Urinary bladder (tissue), 4 donors: ENCODE data around the gene PTPRQ. TPM values are rescaled to one million over a fixed set of nuclear protein-coding genes. Genes with fewer than 3 reads are reported as not detected.
"Not testable (repeated sequence)": the region's sequence is repeated elsewhere in the genome, so short reads cannot be mapped to it uniquely, and the experiment has no call there.

ENCODE experiments used
- DNase-seq: peaks from one replicate; pipeline ENCODE4 v3.0.0-alpha.2; 2015; ENCODE audit errors: extremely low spot score
- H3K27ac ChIP-seq: one replicate; pipeline ENCODE4 v1.5.1; 2013; ENCODE audit warnings: low read depth, mild to moderate bottlenecking, moderate library complexity
- H3K36me3 ChIP-seq: one replicate; pipeline ENCODE4 v1.6.1; 2013; ENCODE audit warnings: mild to moderate bottlenecking, moderate library complexity; ENCODE audit not compliant: insufficient read depth
- H3K4me1 ChIP-seq: one replicate; pipeline ENCODE4 v1.6.1; 2013; ENCODE audit warnings: mild to moderate bottlenecking, moderate library complexity; ENCODE audit not compliant: insufficient read depth
- H3K4me3 ChIP-seq: one replicate; pipeline ENCODE4 v1.5.1; 2013; ENCODE audit warnings: low read depth, low read length
- WGBS: extraction: QIAGEN DNeasy Blood & Tissue Kit; methylation state at CpG from one replicate; pipeline ENCODE4 v1.1.7; 2013; 5-methylcytosine and 5-hydroxymethylcytosine counted together
- polyA plus RNA-seq: library from polyadenylated mRNA; stranded (reverse); fragments of 200-250 nt; gene quantifications from one replicate; pipeline ENCODE4 v1.2.3, GENCODE V29; 2013
- total RNA-seq: library from RNA; depleted of rRNA; stranded (reverse); fragments of >200 nt; gene quantifications from one replicate; pipeline ENCODE4 v1.2.3, GENCODE V29; 2014
- donor health status: healthy with polysubstance abuse.
- donor health status: healthy.

PTPRQ gene
- total and polyA plus RNA-seq, 2 donors = 2.2 to 16.3 TPM

DNA sequence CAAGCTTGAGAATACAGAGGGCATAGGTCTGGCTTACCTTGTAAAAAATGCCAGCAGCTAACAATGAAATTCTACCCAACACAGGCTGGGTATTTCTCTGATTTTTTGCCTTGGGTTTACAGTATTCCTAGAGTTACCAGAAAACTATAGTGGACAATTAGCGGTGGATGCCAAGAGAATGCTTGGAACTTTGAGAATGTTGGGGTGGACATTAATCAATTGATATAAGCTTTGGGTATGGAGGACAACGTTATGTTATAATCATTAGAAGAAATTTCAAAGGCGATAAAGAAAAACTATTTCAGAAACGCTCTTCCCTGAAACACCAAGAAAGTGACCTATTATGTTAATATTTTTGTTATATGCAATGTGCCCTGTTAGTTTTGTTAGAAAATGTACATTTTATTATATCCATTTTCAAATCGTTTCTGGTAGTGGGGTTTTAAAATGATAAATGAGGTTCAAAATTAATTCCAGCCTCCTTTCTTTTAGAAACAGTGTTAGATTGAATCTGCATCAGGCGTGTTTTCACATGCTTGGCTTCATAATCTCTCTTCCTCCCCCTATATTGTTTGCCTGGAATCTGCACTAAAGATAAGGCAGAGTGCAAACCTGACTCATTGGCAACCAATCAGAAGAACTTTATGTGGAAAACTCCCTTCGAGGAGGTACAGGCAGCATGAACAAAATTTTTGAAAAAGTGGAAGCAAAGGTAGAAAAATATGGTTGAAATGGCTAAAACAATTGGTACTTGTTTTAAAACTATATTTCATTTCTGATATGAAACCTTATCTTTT lies 1.4 kb upstream of the PTPRQ start:
- Histone ChIP-seq H3K27ac (no peak overlapping the region), H3K4me1 (no peaks in the 10 kb centered on the region), H3K4me3 (no peak overlapping the region), H3K36me3 (no peaks in the 10 kb centered on the region)
- 65% methylated on average over 7 of the region's 7 CpGs for WGBS
- DNase-seq = no peak

DNA sequence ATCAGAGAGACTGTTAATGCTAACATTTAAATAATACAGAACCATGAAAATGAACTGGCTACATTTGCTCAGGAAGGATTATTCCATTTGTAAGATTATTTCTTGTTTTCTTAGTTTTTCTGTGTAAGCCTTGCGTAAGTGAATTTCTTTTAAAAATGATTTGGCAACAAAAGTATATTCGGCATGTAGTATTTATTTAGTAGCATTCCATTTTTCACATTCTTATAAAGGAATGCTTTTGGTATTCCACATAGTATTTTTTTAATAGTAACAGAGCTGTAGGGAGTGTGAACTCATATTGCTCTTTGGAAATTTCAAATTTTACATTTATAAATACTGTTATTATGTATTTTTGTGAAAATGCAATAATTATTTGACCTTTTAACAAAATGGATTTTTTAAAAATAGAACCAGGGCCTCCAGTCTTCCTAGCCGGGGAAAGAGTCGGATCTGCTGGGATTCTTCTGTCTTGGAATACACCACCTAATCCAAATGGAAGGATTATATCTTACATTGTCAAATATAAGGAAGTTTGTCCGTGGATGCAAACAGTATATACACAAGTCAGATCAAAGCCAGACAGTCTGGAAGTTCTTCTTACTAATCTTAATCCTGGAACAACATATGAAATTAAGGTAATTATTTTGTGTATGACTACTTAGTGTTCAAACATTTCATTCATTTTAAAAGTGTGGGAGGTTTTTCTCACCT lies 1.2 kb downstream of the PTPRQ start:
- Histone ChIP-seq H3K36me3 (no peaks in the 10 kb centered on the region), H3K4me3 (no peak overlapping the region), H3K27ac (no peak overlapping the region), H3K4me1 (no peaks in the 10 kb centered on the region)
- no peak for DNase-seq
- whole genome bisulfite sequencing = 20% methylated on average over 5 of the region's 5 CpGs

DNA sequence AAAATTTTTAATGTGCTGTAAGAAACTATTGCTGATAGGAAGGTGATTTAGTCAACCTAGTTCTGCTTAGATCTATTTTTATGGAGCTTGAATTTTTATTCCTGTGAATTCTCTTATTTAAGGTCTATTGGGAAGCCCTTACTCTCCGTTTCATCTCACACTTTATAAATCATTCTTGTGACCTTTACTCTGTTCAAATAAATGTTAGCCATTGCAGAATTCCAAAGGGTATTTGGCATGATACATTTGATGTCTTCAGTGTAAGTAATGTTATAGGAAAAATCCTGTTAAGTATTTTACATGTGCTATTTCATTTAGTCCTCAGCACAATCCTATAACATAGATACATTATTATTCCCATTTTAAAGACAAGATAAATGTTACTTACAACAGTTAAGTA lies 12.5 kb downstream of the PTPRQ start:
- Histone ChIP-seq H3K4me3 (no peak overlapping the region), H3K36me3 (no peaks in the 10 kb centered on the region), H3K27ac (no peak overlapping the region), H3K4me1 (no peaks in the 10 kb centered on the region)
- WGBS = 63% methylated on average over 1 of the region's 1 CpG
- no peak for DNase-seq

DNA sequence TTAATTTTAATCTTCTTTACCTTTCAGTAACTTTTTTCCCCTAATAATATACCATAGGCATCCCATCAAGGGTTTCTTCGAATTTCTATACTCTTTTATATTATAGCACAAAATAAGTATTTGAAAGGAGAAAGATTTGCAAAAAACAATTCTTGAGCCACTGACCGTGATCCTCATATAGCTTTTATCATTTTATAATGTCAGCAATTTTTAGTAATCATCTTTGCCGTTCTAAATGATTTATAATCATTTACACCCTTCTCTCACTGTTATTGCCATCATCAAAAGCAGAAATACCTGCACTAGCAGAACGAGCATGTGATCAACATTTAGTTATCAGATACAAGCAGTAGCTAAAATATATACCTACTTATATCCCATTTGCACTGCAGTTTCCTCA lies 16.9 kb downstream of the PTPRQ start:
- Histone ChIP-seq H3K4me1 (no peaks in the 10 kb centered on the region), H3K4me3 (no peak overlapping the region), H3K27ac (no peak overlapping the region), H3K36me3 (no peaks in the 10 kb centered on the region)
- no peak for DNase-seq
- 81% methylated on average over 4 of the region's 4 CpGs for WGBS

GRCh38 chr12:80461851-80462250 lies 17.8 kb downstream of the PTPRQ start:
- not testable (repeated sequence) for H3K4me1 ChIP-seq, H3K27ac ChIP-seq, H3K36me3 ChIP-seq, H3K4me3 ChIP-seq, DNase-seq
- WGBS = 91% methylated on average over 18 of the region's 18 CpGs

DNA sequence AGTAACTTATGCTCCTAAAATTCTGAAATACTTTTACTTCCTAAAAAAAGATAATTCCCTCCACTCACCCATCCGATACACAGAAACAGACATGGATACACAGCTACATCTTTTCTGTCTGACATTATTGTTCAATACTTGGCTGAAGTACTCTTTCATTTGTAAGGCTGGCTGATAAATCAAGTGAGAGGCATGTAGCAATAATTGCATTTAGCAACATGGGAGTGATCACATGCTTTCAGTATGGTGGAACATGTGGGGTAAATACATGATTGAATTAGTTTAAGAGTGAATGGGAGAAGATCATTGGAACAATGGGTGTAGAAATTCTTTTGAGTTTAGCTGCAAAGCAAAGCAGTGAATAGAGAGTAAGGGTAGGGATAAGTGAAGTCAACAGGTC lies 25.6 kb downstream of the PTPRQ start:
- DNase-seq = no peak
- H3K4me3 ChIP-seq = no peak overlapping the region
- H3K4me1 ChIP-seq = no peaks in the 10 kb centered on the region
- 84% methylated on average over 1 of the region's 1 CpG for WGBS
- no peaks in the 10 kb centered on the region for H3K36me3 ChIP-seq
- no peak overlapping the region for H3K27ac ChIP-seq

DNA sequence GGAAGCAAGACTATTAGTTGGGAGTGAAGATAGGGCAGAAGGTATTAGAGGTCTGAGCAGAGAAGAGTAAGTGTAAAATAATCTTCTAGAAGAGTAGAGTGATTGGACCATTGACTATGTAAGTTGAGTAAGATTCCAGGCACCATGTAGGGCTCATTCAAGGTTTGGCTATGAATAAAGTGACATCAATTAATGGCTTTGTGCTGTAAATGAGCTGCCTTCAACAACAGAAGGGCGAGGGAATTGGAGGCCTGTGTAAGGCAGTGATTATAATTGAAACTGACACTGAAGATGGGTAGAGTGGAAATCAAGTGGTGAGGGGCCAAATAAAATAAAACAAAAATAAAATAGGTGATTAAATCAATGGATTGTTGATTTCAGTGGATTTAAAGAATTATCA lies 26.4 kb downstream of the PTPRQ start:
- Histone ChIP-seq H3K4me1 (no peaks in the 10 kb centered on the region), H3K36me3 (no peaks in the 10 kb centered on the region), H3K4me3 (no peak overlapping the region), H3K27ac (no peak overlapping the region)
- DNase-seq = no peak
- WGBS = 96% methylated on average over 1 of the region's 1 CpG

DNA sequence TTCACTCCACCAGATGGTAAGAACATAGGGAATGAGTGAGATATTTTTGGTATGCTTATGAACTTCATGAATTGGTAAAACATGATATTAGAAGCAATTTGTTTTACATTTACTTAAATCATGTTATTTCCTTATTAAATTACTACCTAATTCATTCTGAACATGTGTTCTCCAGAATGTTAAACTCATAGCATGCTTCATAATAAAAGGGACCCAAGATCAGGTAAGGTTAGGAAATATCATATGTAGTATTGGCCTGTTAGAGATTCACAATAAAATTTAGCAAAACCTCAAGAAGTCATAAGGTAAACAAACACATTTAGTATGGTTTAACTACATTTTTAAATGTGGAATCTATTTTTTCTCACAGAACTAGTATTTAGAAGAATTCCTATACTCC lies 28.2 kb downstream of the PTPRQ start:
- no peak for DNase-seq
- Histone ChIP-seq H3K4me3 (no peak overlapping the region), H3K4me1 (no peaks in the 10 kb centered on the region), H3K27ac (no peak overlapping the region), H3K36me3 (no peaks in the 10 kb centered on the region)

DNA sequence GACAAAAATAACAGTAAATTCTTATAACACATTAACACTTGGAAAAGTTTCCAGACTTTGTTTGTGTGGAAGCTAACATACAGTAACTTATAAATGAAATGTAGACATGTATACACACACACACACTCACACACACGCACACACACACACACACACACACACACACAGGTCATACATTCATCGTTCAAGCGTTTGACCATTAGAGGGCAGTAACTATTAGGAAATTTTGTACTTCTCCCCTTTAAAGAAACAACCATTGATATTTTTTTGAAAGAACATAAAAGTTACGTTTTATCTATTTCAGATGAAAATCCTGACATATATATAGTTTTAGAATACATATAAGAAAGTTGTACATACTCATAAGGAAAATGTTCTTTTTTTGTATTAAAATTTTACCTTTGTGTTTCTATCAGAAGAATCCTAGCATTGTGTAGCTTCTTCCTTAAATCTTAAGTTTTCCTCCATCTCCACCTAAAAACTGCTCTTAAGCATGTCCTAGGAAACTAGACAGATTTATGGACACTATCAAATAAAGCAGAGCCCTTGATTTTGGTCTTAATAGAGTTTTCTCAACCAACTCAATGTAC lies 29.0 kb downstream of the PTPRQ start:
- no peaks in the 10 kb centered on the region for H3K4me1 ChIP-seq
- no peak overlapping the region for H3K4me3 ChIP-seq
- DNase-seq = peak; percentile 10
- no peaks in the 10 kb centered on the region for H3K36me3 ChIP-seq
- WGBS = 8% methylated on average over 4 of the region's 4 CpGs
- no peak overlapping the region for H3K27ac ChIP-seq

DNA sequence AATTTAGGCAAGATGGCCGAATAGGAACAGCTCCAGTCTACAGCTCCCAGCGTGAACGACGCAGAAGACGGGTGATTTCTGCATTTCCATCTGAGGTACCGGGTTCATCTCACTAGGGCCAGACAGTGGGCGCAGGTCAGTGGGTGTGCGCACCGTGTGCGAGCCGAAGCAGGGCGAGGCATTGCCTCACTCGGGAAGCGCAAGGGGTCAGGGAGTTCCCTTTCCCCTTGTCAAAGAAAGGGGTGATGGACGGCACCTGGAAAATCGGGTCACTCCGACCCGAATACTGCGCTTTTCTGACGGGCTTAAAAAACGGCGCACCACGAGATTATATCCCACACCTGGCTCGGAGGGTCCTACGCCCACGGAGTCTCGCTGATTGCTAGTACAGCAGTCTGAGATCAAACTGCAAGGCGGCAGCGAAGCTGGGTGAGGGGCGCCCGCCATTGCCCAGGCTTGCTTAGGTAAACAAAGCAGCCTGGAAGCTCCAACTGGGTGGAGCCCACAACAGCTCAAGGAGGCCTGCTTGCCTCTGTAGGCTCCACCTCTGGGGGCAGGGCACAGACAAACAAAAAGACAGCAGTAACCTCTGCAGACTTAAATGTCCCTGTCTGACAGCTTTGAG lies 33.6 kb downstream of the PTPRQ start:
- H3K27ac ChIP-seq, H3K4me3 ChIP-seq, H3K4me1 ChIP-seq, DNase-seq, H3K36me3 ChIP-seq: not testable (repeated sequence)
- 95% methylated on average over 31 of the region's 31 CpGs for WGBS

DNA sequence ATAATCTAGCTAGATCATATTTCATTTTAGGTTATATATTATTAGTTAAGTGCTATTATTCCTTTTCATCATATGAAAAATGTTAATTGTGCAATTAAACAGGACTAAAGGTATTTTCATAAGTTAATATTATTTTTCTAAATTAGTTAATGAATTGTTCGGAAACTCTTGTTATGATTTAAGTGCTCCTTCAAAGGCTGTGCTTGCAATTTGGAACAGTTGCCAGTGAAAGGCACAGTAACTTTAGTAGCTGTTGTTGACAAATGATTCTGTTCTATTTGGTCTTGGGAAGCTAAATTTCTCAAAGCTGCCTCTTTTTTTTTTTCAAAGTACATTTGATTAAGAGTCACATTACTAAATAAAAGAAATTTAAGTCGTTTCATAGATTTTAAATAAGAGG lies 40.7 kb downstream of the PTPRQ start:
- H3K4me3 ChIP-seq = no peak overlapping the region
- H3K4me1 ChIP-seq = no peaks in the 10 kb centered on the region
- no peaks in the 10 kb centered on the region for H3K36me3 ChIP-seq
- H3K27ac ChIP-seq = no peak overlapping the region
- no peak for DNase-seq
- WGBS = 80% methylated on average over 2 of the region's 2 CpGs

GRCh38 chr12:80485222-80485987 lies 41.4 kb downstream of the PTPRQ start:
- 81% methylated on average over 5 of the region's 5 CpGs for WGBS
- no peak overlapping the region for H3K27ac ChIP-seq
- no peaks in the 10 kb centered on the region for H3K36me3 ChIP-seq
- no peak for DNase-seq
- H3K4me3 ChIP-seq = no peak overlapping the region
- no peaks in the 10 kb centered on the region for H3K4me1 ChIP-seq

- no peaks in the 10 kb centered on the region for H3K36me3 ChIP-seq
- no peak overlapping the region for H3K27ac ChIP-seq
- no peaks in the 10 kb centered on the region for H3K4me1 ChIP-seq
- H3K4me3 ChIP-seq = no peak overlapping the region
- no peak for DNase-seq
- 76% methylated on average over 2 of the region's 2 CpGs for WGBS
Observed at GRCh38 chr12:80490329-80490728, 46.3 kb downstream of the PTPRQ start.
